ENCODE measurements around the gene RBM42. TPM values are rescaled to one million over a fixed set of nuclear protein-coding genes. Genes with fewer than 3 reads are reported as not detected.

RBM42 gene
- total and polyA plus RNA-seq, 9 of the 15 experiments (the other 6 are each of a cell fraction or from before 2014, with no cell fraction given), result 5.7 to 149 (median 32.4) TPM

DNA sequence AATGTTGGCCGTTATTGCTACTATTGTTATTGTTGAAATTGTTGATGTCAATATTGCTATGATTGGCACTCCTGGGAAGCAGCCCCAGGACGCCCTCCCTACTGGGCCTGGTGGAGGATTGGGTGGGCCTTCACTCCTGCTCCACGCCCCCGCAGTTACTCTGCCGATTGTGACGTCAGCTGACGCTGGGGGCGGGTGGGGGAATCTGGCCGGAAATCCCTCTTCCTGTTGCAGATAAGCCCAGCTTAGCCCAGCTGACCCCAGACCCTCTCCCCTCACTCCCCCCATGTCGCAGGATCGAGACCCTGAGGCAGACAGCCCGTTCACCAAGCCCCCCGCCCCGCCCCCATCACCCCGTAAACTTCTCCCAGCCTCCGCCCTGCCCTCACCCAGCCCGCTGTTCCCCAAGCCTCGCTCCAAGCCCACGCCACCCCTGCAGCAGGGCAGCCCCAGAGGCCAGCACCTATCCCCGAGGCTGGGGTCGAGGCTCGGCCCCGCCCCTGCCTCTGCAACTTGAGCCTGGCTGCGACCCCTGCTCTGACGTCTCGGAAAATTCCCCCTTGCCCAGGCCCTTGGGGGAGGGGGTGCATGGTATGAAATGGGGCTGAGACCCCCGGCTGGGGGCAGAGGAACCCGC is 12.8 kb downstream of the RBM42 start, which contains the start of gene ETV2:
TSS of gene ETV2 (plus strand) at position 231 of the 637 bp plus-strand sequence. CDS start 716 bp downstream, outside the sequence.
- H3K4me2 ChIP-seq (ENCODE audit: insufficient read depth, low read length), result peak within 1 kb of the TSS; percentile 85
- H3K4me1 ChIP-seq (replicated peaks in 1 of 2; ENCODE audit: control insufficient read depth in 2 of 2, insufficient read depth in 2 of 2, low read length in 2 of 2), result peaks cover 28 to 55% of the 10 kb centered on the region in 2 experiments
- peaks cover 19% of the 10 kb centered on the region; the same call in 2 of the 3 replicates for H3K36me3 ChIP-seq (ENCODE audit: control insufficient read depth, insufficient read depth, low read length)
- ChIA-PET CTCF (ENCODE audit: low intra/inter-chr PET ratio) (no interaction called here), POLR2A (interaction anchor here (0.6 to 1.8 kb wide), 2 partner anchors 29 to 137 kb away, joined by 3 to 4 read pairs; partner anchors contain the start of gene HAUS5)
- H3K9ac ChIP-seq (ENCODE audit: insufficient read depth in 1 of 2, low read depth in 2 of 2, low read length in 2 of 2), result peak within 1 kb of the TSS; percentile 80 to 88
- H3K4me3 ChIP-seq, result peak within 1 kb of the TSS; percentile 18; the same call in 1 of the 2 replicates
- H4K20me1 ChIP-seq (replicated peaks; ENCODE audit: control insufficient read depth, insufficient read depth, low read length), result no peaks in the 10 kb centered on the region
- FAIRE-seq, result peak; percentile 81
- intact Hi-C loops (cut with micrococcal nuclease), result loop anchor here (5.0 to 10.0 kb wide), 2 partner anchors 84 to 103 kb away; partner anchors contain the start of genes IGFLR1, LIN37, PSENEN and U2AF1L4
- H3K27ac ChIP-seq (ENCODE audit: extremely low read depth, low read depth, low read length), result peak within 1 kb of the TSS; percentile 89
- BruUV-seq (replicated peaks), result no TSS peak
- in situ Hi-C loops (cut with MboI), result no loop called here
- DNase-seq (ENCODE audit: extremely low read depth in 1 of 4, low spot score in 3 of 4), result peak; percentile 78 to 84 (median 82)
- H3K9me1 ChIP-seq (ENCODE audit: control insufficient read depth, insufficient read depth, low read length), result no peaks in the 10 kb centered on the region
- H3K9me3 ChIP-seq (replicated peaks; ENCODE audit: control insufficient read depth, insufficient read depth, low read depth, low read length), result no peaks in the 10 kb centered on the region
- peak within 1 kb of the TSS; percentile 63 for H2AFZ ChIP-seq (ENCODE audit: low read depth, low read length)
- ATAC-seq, result no peak
- no peaks in the 10 kb centered on the region for H3K27me3 ChIP-seq (ENCODE audit: control insufficient read depth in 2 of 2, insufficient read depth in 2 of 2, low read length in 2 of 2)
- WGBS (ENCODE audit: insufficient coverage, low coverage, missing lambda C conversion rate), result 17% methylated on average over 22 of the region's 28 CpGs
- no peaks in the 10 kb centered on the region for H3K79me2 ChIP-seq (ENCODE audit: control insufficient read depth, insufficient read depth, low read length)
- TF ChIP-seq YY1 (IDR thresholded peaks at IDR 0.05; ENCODE audit: borderline replicate concordance in 1 of 3, control insufficient read depth in 1 of 3, extremely low read depth in 1 of 3, insufficient read depth in 3 of 3, insufficient read length in 1 of 3, insufficient replicate concordance in 2 of 3, low read depth in 1 of 3, low read length in 2 of 3) (no peak), SIN3A (IDR thresholded peaks at IDR 0.05; ENCODE audit: borderline replicate concordance in 2 of 2, control insufficient read depth in 1 of 2, low read depth in 2 of 2, low read length in 2 of 2) (no peak), CCNT2 (IDR thresholded peaks at IDR 0.05; ENCODE audit: borderline replicate concordance, extremely low read depth, insufficient read length, low read depth, low read length) (no peak), SRSF7 (optimal IDR thresholded peaks at IDR 0.05; ENCODE audit: low read depth, low read length) (no peak), FOXK1 (CRISPR knock-in tag; IDR thresholded peaks at IDR 0.05; ENCODE audit: borderline replicate concordance) (no peak), ZNF174 (CRISPR knock-in tag; IDR thresholded peaks at IDR 0.05) (no peak), HEY1 (CRISPR knock-in tag; IDR thresholded peaks at IDR 0.05; ENCODE audit: borderline replicate concordance) (no peak), MEIS2 (IDR thresholded peaks at IDR 0.05; ENCODE audit: partially characterized antibody) (no peak), ESRRB (CRISPR knock-in tag; IDR thresholded peaks at IDR 0.05; ENCODE audit: borderline replicate concordance) (no peak), ZFPM2 (CRISPR knock-in tag; IDR thresholded peaks at IDR 0.05) (no peak), CREB5 (CRISPR knock-in tag; IDR thresholded peaks at IDR 0.05) (no peak), FIP1L1 (IDR thresholded peaks at IDR 0.05; ENCODE audit: low read depth, low read length, poor library complexity, severe bottlenecking) (no peak), ZNF253 (CRISPR knock-in tag; conservative IDR thresholded peaks at IDR 0.05) (no peak), ZNF76 (CRISPR knock-in tag; IDR thresholded peaks at IDR 0.05; ENCODE audit: borderline replicate concordance) (no peak), BHLHE40 (IDR thresholded peaks at IDR 0.05; ENCODE audit: low read length) (no peak), SMARCA4 (IDR thresholded peaks at IDR 0.05) (peak; percentile 57), ILF3 (IDR thresholded peaks at IDR 0.05; ENCODE audit: borderline replicate concordance) (no peak), LEF1 (IDR thresholded peaks at IDR 0.05) (no peak), TEAD4 (IDR thresholded peaks at IDR 0.05; ENCODE audit: low read length) (no peak), TEAD4 (CRISPR knock-in tag; IDR thresholded peaks at IDR 0.05; ENCODE audit: borderline replicate concordance) (no peak), CC2D1A (IDR thresholded peaks at IDR 0.05) (no peak), FOXP1 (CRISPR knock-in tag; IDR thresholded peaks at IDR 0.05) (no peak), SMAD1 (IDR thresholded peaks at IDR 0.05; ENCODE audit: low read depth, low read length, partially characterized antibody) (no peak)

Data from K562 (cell line).